T-helper 1 cell treated with Interleukin-12 subunit alpha and Interleukin-12 subunit beta and Interleukin-4 antibody, amounts not matched to agents 30 μg/mL and 1 μg/mL, for 36 hours (primary cell): ENCODE measurements around the gene SCARB1.
A peak's percentile ranks its signal among the peaks of the same experiment; 100 is the strongest.

Experiments
- H3K27ac Mint-ChIP-seq: one replicate; pipeline ENCODE4 v1.8.0; 2021; ENCODE audit warnings: mild to moderate bottlenecking, mixed read lengths
- H3K27me3 Mint-ChIP-seq: one replicate; pipeline ENCODE4 v1.8.0; 2021; ENCODE audit warnings: low read depth, mixed read lengths
- H3K36me3 Mint-ChIP-seq: one replicate; pipeline ENCODE4 v1.8.0; 2021; ENCODE audit warnings: low read depth, mixed read lengths
- H3K4me1 Mint-ChIP-seq: one replicate; pipeline ENCODE4 v1.8.0; 2021; ENCODE audit warnings: low read depth, mixed read lengths
- H3K4me3 Mint-ChIP-seq: one replicate; pipeline ENCODE4 v1.8.0; 2021; ENCODE audit warnings: mild to moderate bottlenecking, moderate library complexity, mixed read lengths
- H3K9me3 Mint-ChIP-seq: one replicate; pipeline ENCODE4 v1.8.0; 2021; ENCODE audit warnings: mixed read lengths

SCARB1 gene

DNA sequence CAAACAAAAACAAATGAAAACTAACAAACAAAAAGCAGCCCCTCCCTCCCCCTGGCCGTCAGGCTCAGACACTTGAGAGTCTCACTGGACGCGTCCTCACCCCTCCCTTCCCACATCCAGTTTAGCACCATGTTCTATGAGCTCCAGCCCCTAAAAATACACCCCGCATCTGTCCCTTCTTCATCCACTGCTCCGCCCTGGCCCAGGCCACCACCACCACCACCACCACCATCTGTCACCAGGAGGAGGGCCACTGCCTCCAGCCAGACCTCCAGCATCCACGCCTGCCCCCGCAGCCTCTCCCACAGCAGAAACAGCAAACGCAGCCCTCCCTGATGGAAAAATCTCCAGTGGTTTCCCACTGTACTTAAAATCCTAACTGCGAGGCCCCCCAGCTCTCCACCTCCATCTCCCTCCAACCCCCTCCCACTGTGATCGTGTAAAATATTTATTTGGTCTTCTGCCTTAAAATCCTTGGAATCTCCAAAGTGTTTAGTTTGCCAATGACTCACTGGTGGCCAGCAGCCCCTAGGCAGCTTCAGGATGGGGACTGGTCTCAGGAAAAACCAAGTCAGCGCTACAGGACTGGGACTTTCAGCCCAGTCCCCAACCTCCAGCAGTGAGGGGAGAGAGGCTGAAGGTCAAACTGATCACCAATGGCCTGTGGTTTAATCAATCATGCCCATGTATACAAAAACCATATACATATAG is 95.1 kb downstream of the SCARB1 start:
- no peak overlapping the region for H3K4me3 Mint-ChIP-seq
- peaks cover 14% of the 10 kb centered on the region for H3K9me3 Mint-ChIP-seq
- no peak overlapping the region for H3K27ac Mint-ChIP-seq
- peaks cover 26% of the 10 kb centered on the region for H3K27me3 Mint-ChIP-seq
- H3K36me3 Mint-ChIP-seq, result no peaks in the 10 kb centered on the region
- H3K4me1 Mint-ChIP-seq, result peaks cover 14% of the 10 kb centered on the region

DNA sequence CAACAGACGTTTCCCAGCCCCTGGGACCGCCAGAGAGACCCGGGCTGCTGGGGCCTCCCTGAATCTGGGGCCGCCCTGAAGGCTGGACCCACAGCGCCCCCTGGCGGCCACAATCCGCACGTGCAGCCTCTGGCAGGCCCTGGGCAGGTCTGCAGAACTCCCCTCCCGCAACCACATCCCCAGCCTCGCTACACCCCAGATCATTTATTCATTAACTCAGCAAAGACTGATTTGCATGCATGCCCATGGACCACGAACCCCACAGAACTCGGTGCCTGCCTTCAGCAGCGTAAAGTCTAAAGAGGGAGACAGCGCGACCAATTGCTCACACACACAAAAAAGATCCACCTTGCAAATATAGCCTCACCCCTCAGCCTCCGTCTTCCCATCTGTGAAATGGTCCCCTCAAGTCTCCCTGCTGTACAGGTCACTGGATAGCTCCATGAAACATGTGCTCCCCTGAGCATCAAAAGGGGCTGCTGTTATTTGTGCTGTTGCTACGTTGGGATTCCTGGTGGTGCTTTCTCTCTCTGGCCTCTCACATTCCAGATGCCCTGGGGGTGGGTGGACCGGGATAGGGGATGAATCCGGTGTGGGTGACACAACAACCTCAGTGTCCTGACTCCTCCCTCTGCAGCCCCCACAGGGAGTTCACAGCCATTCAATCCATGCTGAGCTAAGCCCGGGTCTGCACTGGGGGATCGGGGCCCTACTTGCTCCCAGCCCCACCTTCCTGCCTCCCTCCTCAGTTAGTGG is 96.4 kb downstream of the SCARB1 start:
- Mint-ChIP-seq H3K27me3 (peaks cover 24% of the 10 kb centered on the region), H3K27ac (peak overlapping the region; percentile 1), H3K36me3 (no peaks in the 10 kb centered on the region), H3K4me3 (no peak overlapping the region), H3K4me1 (peaks cover 8% of the 10 kb centered on the region), H3K9me3 (peaks cover 17% of the 10 kb centered on the region)

DNA sequence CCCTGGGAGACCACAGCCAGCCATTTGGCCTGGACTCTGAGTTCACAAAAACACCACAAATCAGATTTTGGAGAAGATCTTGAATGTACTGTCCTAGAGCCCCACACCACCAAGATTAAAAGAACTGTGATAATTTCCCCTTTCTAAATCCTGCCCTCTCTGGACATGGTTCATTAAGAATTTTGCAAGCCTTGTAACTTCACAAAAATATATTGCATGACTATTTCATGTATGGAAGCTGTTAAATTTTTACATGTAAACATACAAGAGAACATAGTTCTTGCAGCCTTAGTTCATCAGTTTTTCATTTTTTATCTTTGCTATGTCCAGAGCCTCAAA is 97.0 kb downstream of the SCARB1 start:
- no peak overlapping the region for H3K27ac Mint-ChIP-seq
- no peak overlapping the region for H3K4me3 Mint-ChIP-seq
- peaks cover 18% of the 10 kb centered on the region for H3K27me3 Mint-ChIP-seq
- H3K4me1 Mint-ChIP-seq, result peaks cover 8% of the 10 kb centered on the region
- H3K9me3 Mint-ChIP-seq, result peaks cover 17% of the 10 kb centered on the region
- no peaks in the 10 kb centered on the region for H3K36me3 Mint-ChIP-seq

DNA sequence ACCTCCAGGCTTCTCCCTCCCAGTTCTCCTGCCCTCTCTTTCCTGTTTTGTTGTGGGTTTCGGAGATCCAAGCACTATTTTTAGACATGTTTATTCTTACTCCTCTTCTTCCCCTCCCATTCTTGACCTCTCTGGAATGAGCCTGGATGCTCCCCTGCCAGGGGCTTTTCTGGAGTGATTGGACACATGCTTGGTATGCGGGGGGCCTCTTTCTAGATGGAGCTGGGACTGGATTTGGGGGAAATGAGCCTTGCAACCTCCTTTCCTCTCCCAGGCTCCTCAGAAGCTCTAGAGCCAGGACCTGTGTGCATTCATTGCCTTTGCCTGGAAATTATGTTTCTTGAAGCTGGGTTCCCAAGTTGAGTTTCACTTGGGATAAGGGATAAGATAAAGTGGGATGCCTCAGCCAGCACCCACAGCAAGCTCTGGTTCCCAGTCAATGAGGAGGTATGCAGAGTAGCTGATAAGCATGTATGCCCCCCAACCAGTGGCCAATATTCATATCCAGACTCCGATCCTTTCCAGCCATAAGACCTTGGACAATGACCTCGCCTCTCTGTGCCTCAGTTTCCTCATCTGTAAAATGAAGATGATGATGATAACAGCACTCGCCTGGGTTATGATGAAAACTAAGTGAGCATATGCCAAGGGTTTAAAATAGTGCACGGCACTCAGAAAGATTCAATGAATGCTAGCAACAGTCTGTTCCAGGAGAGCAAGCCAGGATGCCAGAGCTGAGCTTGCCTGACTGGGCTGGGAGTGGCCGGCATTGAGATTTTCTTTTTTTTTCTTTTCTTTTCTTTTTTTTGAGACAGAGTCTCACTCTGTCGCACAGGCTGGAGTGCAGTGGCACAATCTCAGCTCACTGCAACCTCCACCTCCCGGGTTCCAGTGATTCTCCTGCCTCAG is 97.8 kb downstream of the SCARB1 start:
- Mint-ChIP-seq H3K4me1 (peaks cover 9% of the 10 kb centered on the region), H3K27ac (no peak overlapping the region), H3K27me3 (peaks cover 17% of the 10 kb centered on the region), H3K4me3 (no peak overlapping the region), H3K36me3 (no peaks in the 10 kb centered on the region), H3K9me3 (peaks cover 17% of the 10 kb centered on the region)

DNA sequence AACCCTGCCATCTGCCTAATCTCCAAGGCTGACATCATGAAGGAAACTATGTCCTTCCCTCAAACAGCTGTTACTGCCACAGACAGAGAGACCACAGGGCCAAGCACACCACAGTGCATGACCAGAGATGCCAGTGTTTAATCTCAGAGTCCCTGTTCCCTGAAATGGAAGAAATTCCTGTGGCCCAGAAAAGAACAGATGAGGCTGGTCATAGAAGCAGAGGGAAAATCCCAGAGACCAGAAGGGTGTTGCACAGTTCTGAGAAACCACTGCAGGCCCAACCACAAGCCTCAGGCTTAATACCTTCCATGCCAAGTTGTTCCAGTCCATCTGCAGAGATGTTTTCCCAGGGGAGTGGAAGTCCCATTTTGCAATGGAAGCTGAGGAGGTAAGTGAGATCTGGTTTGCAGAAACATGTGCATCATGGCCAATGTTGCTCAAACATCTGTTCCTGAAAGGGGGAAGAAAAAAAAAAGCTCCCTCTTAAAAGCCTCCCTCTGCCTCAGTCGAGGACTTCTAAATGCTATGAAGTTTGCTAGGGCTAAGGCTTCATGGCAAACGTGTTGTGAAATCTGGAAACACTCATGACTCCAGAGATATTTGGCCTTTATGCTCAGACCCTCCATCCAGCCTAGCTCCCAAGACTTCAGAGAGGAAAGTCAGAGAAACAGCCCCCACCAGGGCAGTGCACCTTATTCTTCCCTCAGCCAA is 98.6 kb downstream of the SCARB1 start:
- Mint-ChIP-seq H3K27ac (no peak overlapping the region), H3K9me3 (peaks cover 17% of the 10 kb centered on the region), H3K36me3 (no peaks in the 10 kb centered on the region), H3K4me3 (no peak overlapping the region), H3K4me1 (peaks cover 9% of the 10 kb centered on the region), H3K27me3 (peaks cover 14% of the 10 kb centered on the region)

DNA sequence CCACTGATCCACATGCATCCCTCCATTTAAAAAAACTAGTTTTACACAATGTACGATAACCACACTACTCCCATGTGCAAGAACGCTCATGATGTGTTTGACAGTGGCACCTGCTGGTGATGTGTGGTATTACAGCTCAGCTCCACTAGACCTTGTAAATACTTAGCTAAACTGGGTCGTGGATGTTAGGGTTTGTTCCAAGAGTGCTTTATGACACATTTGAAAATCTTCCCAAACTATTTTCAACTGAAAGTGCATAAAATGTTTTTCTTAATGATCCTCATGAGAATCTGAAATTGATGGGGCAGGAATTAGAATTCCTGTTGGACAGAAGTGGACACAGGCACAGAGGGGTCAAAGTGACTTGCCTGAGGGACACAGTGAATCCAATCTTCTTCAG is 99.2 kb downstream of the SCARB1 start:
- Mint-ChIP-seq H3K27me3 (peaks cover 13% of the 10 kb centered on the region), H3K4me1 (peaks cover 9% of the 10 kb centered on the region), H3K36me3 (no peaks in the 10 kb centered on the region), H3K9me3 (peaks cover 17% of the 10 kb centered on the region), H3K4me3 (no peak overlapping the region), H3K27ac (no peak overlapping the region)

DNA sequence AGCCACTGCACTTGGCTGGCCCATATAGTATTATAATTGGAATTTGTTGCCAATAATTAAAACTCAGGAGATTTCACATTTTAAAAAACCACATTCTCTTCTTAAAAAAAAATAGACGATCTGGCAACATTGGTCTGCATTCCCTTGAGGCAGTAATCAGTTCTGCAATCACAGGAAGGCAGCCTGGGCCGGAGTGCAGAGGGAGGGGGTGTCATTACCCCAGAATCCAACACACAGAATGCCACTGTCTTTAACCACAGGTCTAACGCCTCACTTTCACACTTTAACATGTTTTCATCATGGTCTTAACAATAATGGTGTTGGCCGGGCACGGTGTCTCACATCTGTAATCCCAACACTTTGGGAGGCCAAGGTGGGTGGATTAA is 100.1 kb downstream of the SCARB1 start:
- Mint-ChIP-seq H3K27me3 (peaks cover 9% of the 10 kb centered on the region), H3K27ac (no peak overlapping the region), H3K36me3 (no peaks in the 10 kb centered on the region), H3K4me1 (peaks cover 9% of the 10 kb centered on the region), H3K9me3 (peaks cover 17% of the 10 kb centered on the region), H3K4me3 (no peak overlapping the region)

DNA sequence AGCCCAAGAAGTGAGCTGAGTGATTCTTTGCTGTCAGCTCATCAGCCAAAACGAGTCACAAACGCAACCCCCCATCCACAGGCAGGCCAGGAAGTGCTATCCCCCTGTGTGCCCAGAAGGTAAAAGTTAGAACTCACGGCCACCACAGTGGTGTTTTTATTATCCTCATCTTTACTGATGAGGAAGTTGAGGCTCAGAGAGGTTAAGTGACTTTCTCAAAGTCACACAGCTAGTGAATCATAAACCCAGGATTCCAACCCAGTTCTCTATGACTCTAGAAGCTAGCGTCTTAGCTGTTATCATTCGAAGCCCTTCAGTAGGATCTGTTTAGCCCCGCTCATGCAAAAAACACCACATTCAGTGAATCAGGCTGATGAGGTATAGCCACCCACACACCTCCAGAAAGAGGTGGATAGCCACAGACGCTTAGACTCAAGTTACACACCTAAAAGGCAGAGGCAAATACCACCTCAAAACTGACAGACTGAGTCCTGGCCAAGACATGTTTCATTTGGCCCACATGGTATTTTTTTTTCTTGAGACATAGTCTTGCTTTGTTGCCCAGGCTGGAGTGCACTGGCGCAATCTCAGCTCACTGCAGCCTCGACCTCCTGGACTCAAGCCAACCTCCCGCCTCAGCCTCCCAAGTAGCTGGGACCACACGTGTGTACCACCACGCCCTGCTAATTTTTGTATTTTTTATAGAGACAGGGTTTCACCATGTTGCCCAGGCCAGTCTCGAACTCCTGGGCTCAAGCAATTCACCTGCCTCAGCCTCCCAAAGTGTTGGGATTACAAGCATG is 100.7 kb downstream of the SCARB1 start:
- no peak overlapping the region for H3K4me3 Mint-ChIP-seq
- H3K4me1 Mint-ChIP-seq, result peaks cover 9% of the 10 kb centered on the region

DNA sequence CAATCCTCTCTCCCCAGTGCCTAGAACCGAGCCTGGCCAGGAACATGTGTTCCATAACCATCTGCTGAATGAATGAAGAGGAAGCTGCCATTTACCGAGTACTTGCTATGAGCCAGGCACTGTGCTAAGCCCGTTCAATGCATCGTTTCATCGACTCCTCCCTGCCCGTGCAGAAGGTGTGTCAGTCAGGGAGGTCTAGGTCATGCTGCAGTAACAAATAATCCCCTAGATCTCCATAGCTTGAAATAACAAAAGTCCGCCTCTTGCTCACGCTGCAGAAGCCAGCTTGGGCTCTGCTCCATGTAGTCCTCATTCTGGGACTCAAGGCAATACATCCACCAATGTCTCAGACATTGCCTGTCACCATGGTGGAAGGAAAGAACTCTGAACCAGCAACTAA is 101.3 kb downstream of the SCARB1 start:
- no peaks in the 10 kb centered on the region for H3K36me3 Mint-ChIP-seq
- peaks cover 4% of the 10 kb centered on the region for H3K27me3 Mint-ChIP-seq
- no peak overlapping the region for H3K27ac Mint-ChIP-seq
- H3K4me3 Mint-ChIP-seq, result no peak overlapping the region
- H3K9me3 Mint-ChIP-seq, result peaks cover 22% of the 10 kb centered on the region
- H3K4me1 Mint-ChIP-seq, result peaks cover 9% of the 10 kb centered on the region

More for the DNA sequence above, 100.7 kb downstream of the SCARB1 start:
- Mint-ChIP-seq H3K27ac (no peak overlapping the region), H3K36me3 (no peaks in the 10 kb centered on the region), H3K9me3 (peaks cover 17% of the 10 kb centered on the region), H3K27me3 (peaks cover 4% of the 10 kb centered on the region)

DNA sequence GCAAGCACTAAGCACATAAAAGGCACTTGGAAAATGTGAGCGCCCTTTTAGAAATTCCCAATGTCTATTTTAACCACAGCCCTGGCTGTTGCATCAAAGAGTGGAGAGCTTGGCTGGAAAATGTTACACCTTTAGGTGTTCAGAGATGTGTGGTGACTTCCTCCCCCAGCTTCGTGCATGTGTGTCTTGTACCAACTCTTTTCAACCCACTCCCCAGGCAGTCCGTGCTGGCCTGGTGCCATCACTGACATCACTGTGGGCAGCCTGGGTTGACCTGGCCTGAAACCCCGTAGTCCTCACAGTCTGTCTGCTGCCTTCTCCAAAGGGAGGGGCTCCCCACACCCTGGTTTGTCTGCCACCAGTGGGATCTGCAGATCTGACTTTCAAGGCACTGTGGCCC is 101.8 kb downstream of the SCARB1 start:
- Mint-ChIP-seq H3K27me3 (peaks cover 4% of the 10 kb centered on the region), H3K4me3 (no peak overlapping the region), H3K4me1 (peaks cover 5% of the 10 kb centered on the region), H3K27ac (no peak overlapping the region), H3K36me3 (no peaks in the 10 kb centered on the region), H3K9me3 (peaks cover 22% of the 10 kb centered on the region)

DNA sequence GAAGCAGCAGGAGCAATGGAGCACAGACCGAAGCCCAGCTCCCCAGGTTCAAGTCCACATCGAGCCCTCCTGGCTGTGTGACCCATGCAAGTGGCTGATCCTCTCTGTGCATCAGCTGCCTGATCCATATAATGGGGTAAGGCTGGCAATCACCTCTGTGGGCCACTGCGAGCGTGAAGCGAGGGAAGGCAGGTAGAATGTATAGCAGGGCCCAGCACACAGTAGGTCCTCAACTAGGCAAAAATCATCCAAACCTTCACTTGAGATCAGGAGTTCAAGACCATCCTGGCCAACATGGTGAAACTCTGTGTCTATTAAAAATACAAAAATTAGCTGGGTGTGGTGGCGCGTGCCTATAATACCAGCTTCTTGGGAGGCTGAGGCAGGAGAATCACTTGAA is 102.6 kb downstream of the SCARB1 start:
- peaks cover 28% of the 10 kb centered on the region for H3K9me3 Mint-ChIP-seq
- no peak overlapping the region for H3K27ac Mint-ChIP-seq
- peaks cover 4% of the 10 kb centered on the region for H3K27me3 Mint-ChIP-seq
- H3K4me1 Mint-ChIP-seq, result peaks cover 5% of the 10 kb centered on the region
- H3K36me3 Mint-ChIP-seq, result no peaks in the 10 kb centered on the region
- H3K4me3 Mint-ChIP-seq, result no peak overlapping the region

DNA sequence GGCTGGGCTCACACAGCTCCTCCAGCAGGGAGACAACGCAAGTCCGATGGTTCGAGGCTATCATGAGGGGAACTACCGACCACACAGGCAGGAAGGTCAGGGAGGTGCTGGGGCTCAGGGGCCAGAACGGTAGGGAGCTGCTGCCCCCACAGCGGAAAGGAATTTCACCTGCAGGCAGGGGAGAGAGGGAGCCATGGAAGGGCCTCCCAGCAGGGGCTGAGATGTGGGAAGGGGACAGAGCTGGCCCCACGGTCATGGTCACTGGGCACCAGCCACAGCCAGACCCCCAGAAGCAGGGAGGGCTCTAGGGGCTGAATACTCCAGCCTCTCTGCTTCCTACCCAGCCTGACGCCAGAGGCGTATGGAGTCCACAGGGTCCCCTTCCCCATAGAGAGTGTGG is 103.1 kb downstream of the SCARB1 start:
- Mint-ChIP-seq H3K4me3 (no peak overlapping the region), H3K4me1 (peaks cover 5% of the 10 kb centered on the region), H3K9me3 (peaks cover 26% of the 10 kb centered on the region), H3K27ac (no peak overlapping the region), H3K36me3 (no peaks in the 10 kb centered on the region), H3K27me3 (peaks cover 4% of the 10 kb centered on the region)

DNA sequence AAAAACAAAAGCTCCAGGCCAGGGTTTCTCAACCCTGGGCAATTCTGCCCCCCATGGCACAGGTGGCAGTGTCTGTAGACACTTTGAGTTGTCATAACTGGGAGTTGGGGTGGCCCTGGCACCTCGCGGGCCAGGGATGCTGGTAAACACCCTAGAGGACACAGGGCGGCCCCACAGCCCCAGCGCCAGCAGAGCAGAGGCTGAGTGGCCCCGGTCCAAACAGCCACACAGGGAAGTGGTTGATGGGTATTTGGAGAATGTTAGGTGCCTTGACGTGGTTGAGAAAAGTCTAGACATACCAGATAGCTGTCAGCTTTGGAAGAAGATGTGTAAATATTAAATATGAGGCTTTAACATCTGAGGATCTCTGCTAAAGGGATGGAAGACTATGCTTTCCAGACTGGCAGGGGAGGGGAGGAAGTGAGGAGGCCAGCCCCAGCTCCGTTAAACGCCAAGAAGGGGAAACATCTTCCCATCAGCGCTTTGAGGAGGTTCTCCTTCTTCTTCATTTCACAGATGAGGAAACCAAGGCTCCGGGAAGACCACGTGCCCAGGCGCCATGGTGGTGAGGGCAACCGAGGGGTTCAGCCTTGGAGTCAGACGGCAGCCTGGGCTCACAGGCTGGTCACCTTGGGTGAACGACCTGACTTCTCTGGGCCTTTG is 103.7 kb downstream of the SCARB1 start:
- Mint-ChIP-seq H3K27ac (no peak overlapping the region), H3K4me1 (peaks cover 8% of the 10 kb centered on the region), H3K4me3 (no peak overlapping the region), H3K27me3 (peaks cover 4% of the 10 kb centered on the region), H3K9me3 (peaks cover 23% of the 10 kb centered on the region), H3K36me3 (no peaks in the 10 kb centered on the region)
